Neural cell (in vitro differentiated cells): ENCODE measurements around the gene MOB3A.

Experiments
- CTCF ChIP-seq: fragments of 450-650 bp; IDR thresholded peaks from 2 replicates; pipeline ENCODE4 v1.5.1; 2014; ENCODE audit warnings: antibody characterized with exemption, mild to moderate bottlenecking, moderate library complexity; ENCODE audit not compliant: poor library complexity, severe bottlenecking
- EZH2 ChIP-seq: fragments of 200-600, 300-800 bp; shearing (Covaris generic), sonication (generic); IDR thresholded peaks from 2 replicates; pipeline ENCODE4 v1.6.1; 2014; ENCODE audit warnings: antibody characterized with exemption, low read length, borderline replicate concordance, mild to moderate bottlenecking; ENCODE audit not compliant: insufficient read depth, poor library complexity, severe bottlenecking
- REST ChIP-seq: IDR thresholded peaks from 2 replicates; pipeline ENCODE4 v1.6.1; 2012; ENCODE audit warnings: borderline replicate concordance
- TAF1 ChIP-seq: IDR thresholded peaks from 2 replicates; pipeline ENCODE4 v1.6.1; 2012; ENCODE audit warnings: low read depth

GRCh38 chr19:2108251-2109016 lies 12.3 kb upstream of the MOB3A start:
- TF ChIP-seq CTCF (no peak), TAF1 (no peak), REST (no peak), EZH2 (no peak)
